ENCODE measurements around the gene BMPR2.

DNA sequence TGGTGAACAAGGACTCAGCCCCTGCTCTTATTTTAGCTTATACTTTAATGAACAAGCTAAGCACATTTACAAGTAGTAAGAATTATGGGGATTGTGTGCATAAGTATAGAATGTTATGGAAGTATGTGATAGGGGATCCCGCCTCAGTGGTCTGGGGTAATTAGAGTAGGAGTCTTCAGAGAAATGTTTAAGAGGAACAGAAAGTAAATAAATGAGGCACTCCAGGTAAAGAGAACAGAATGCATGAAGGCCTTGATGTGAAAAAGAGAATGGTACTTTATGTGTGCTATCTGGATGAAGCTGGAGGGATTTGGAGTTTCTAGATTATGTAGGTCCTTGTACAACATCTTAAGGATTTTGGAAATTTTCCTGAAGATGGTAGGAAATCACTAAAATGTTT, 76.6 kb downstream of the BMPR2 start:
- TF ChIP-seq, protein P1, sequence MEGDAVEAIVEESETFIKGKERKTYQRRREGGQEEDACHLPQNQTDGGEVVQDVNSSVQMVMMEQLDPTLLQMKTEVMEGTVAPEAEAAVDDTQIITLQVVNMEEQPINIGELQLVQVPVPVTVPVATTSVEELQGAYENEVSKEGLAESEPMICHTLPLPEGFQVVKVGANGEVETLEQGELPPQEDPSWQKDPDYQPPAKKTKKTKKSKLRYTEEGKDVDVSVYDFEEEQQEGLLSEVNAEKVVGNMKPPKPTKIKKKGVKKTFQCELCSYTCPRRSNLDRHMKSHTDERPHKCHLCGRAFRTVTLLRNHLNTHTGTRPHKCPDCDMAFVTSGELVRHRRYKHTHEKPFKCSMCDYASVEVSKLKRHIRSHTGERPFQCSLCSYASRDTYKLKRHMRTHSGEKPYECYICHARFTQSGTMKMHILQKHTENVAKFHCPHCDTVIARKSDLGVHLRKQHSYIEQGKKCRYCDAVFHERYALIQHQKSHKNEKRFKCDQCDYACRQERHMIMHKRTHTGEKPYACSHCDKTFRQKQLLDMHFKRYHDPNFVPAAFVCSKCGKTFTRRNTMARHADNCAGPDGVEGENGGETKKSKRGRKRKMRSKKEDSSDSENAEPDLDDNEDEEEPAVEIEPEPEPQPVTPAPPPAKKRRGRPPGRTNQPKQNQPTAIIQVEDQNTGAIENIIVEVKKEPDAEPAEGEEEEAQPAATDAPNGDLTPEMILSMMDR (IDR thresholded peaks at IDR 0.05) = no peak
- no peak for TF ChIP-seq POLR2AphosphoS5 (IDR thresholded peaks at IDR 0.05; ENCODE audit: insufficient read depth in 1 of 2, low read depth in 1 of 2)

All from vagina (tissue), 2 donors.